HepG2 (cell line): ENCODE data around the gene SGK1. TPM values are rescaled to one million over a fixed set of nuclear protein-coding genes. Genes with fewer than 3 reads are reported as not detected.
A peak's percentile ranks its signal among the peaks of the same experiment; 100 is the strongest.

Source experiments
- ATF1 ChIP-seq: IDR thresholded peaks from 2 replicates; pipeline ENCODE4 v1.6.1; 2016; ENCODE audit warnings: mild to moderate bottlenecking, control low read depth
- BRCA1 ChIP-seq: sonication (generic); formaldehyde crosslinking; IDR thresholded peaks from 2 replicates; pipeline ENCODE4 v1.4.0; 2020; ENCODE audit warnings: missing genetic modification reagents
- CBX1 ChIP-seq: IDR thresholded peaks from one replicate; pipeline ENCODE4 v1.6.1; 2016; ENCODE audit warnings: antibody characterized with exemption, low read depth
- FOXC1 ChIP-seq: sonication (generic); formaldehyde crosslinking; IDR thresholded peaks from 2 replicates; pipeline ENCODE4 v1.8.0; 2022; ENCODE audit warnings: mild to moderate bottlenecking, missing genetic modification reagents, borderline replicate concordance
- FOXK2 ChIP-seq: fragments of 450-650 bp; IDR thresholded peaks from 2 replicates; pipeline ENCODE4 v1.6.1; 2016
- GABPB1 ChIP-seq: IDR thresholded peaks from 2 replicates; pipeline ENCODE4 v1.6.1; 2016; ENCODE audit warnings: mild to moderate bottlenecking, missing genetic modification reagents, moderate library complexity, missing compliant biosample characterization
- ISX ChIP-seq: sonication (generic); formaldehyde crosslinking; conservative IDR thresholded peaks from 2 replicates; pipeline ENCODE4 v1.5.0; 2020; ENCODE audit warnings: missing genetic modification reagents
- MED8 ChIP-seq: sonication (generic); formaldehyde crosslinking; IDR thresholded peaks from 2 replicates; pipeline ENCODE4 v1.8.1; 2023; ENCODE audit warnings: mild to moderate bottlenecking, missing genetic modification reagents; ENCODE audit not compliant: insufficient replicate concordance
- PHF8 ChIP-seq: sonication (generic); formaldehyde crosslinking; IDR thresholded peaks from 2 replicates; pipeline ENCODE4 v1.5.0; 2020; ENCODE audit warnings: missing genetic modification reagents
- SATB2 ChIP-seq: sonication (generic); formaldehyde crosslinking; IDR thresholded peaks from 2 replicates; pipeline ENCODE4 v1.5.0; 2020; ENCODE audit warnings: missing genetic modification reagents
- XRCC5 ChIP-seq: fragments of 200-400 bp; formaldehyde crosslinking; optimal IDR thresholded peaks from 2 replicates; pipeline ENCODE3; 2017; ENCODE audit warnings: mild to moderate bottlenecking, low read length
- ZBTB21 ChIP-seq: sonication (generic); formaldehyde crosslinking; IDR thresholded peaks from 2 replicates; pipeline ENCODE4 v1.4.0; 2020; ENCODE audit warnings: missing genetic modification reagents
- ZFP1 ChIP-seq: IDR thresholded peaks from 2 replicates; pipeline ENCODE4 v1.6.1; 2016
- ZNF235 ChIP-seq: sonication (generic); formaldehyde crosslinking; IDR thresholded peaks from 2 replicates; pipeline ENCODE4 v1.8.1; 2023; ENCODE audit warnings: mild to moderate bottlenecking, missing genetic modification reagents, borderline replicate concordance
- ZNF30 ChIP-seq: sonication (generic); formaldehyde crosslinking; IDR thresholded peaks from 2 replicates; pipeline ENCODE4 v1.5.0; 2020; ENCODE audit warnings: mild to moderate bottlenecking, missing genetic modification reagents
- ZNF850 ChIP-seq: sonication (generic); formaldehyde crosslinking; conservative IDR thresholded peaks from 2 replicates; pipeline ENCODE4 v1.9.0; 2021; ENCODE audit warnings: mild to moderate bottlenecking, missing genetic modification reagents
- polyA plus RNA-seq, 8 experiments: library from polyadenylated mRNA; depleted of rRNA in 3 of 8; stranded (reverse) in 7 of 8; unstranded in 1 of 8; fragments of >200 nt; fragmentation: Illumina TruSeq in 4 of 8; extraction: Trizol in 4 of 8; gene quantifications; 2 replicates each; pipeline versions ENCODE4 v1.2.1 to v1.2.3, GENCODE V29; 2011 to 2016; ENCODE audit warnings: low read depth in 4 of 8, missing spikeins in 1 of 8, mixed read lengths in 1 of 8; ENCODE audit not compliant: insufficient read depth in 1 of 8
- total RNA-seq, 5 experiments: library from RNA; depleted of rRNA; stranded (reverse); fragments of >200 nt; fragmentation: Illumina TruSeq; extraction: Trizol; gene quantifications; 2 replicates each; pipeline ENCODE4 v1.2.3, GENCODE V29; 2016; ENCODE audit warnings: low read depth in 1 of 5
- TF ChIP-seq, protein P1 (sequence below): sonication (generic); formaldehyde crosslinking; conservative IDR thresholded peaks from 2 replicates; pipeline ENCODE4 v1.4.0; 2020; ENCODE audit warnings: mild to moderate bottlenecking, missing genetic modification reagents, moderate library complexity
- TF ChIP-seq, protein P2 (sequence below): sonication (generic); formaldehyde crosslinking; IDR thresholded peaks from 2 replicates; pipeline ENCODE4 v1.5.1; 2020; ENCODE audit warnings: missing genetic modification reagents, mild to moderate bottlenecking, borderline replicate concordance
- TF ChIP-seq, protein P3 (sequence below): IDR thresholded peaks from 2 replicates; pipeline ENCODE4 v1.6.1; 2016
- TF ChIP-seq, protein P4 (sequence below): sonication (generic); formaldehyde crosslinking; IDR thresholded peaks from 2 replicates; pipeline ENCODE4 v1.9.0; 2021; ENCODE audit warnings: missing genetic modification reagents, mild to moderate bottlenecking, borderline replicate concordance
- TF ChIP-seq, protein P5 (sequence below): sonication (generic); formaldehyde crosslinking; IDR thresholded peaks from 2 replicates; pipeline ENCODE4 v1.5.0; 2020; ENCODE audit warnings: missing genetic modification reagents

SGK1 gene
- total and polyA plus RNA-seq, 2 of the 13 experiments (the other 11 are each of a cell fraction or from before 2014, with no cell fraction given): 56.1 to 56.2 TPM

DNA sequence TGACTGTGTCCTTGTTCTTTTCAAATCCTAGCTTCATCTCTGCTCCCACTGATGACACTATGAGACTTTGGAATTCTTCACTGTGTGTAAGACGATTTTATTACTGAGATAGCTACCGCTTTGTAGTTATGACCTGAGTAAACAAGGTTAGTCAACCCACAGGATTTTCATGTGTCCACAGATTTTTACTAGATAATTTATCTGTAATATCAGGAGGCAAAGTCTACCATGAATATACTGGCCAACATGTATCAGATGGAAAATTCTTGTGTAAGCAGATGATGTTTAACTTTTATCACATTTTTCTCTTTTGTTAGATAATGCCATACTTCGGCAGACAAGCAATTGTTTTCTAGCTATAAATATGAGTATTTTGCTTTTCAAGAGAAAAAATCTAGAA, 119.8 kb downstream of the SGK1 start (continued):
- TF ChIP-seq, protein P1, sequence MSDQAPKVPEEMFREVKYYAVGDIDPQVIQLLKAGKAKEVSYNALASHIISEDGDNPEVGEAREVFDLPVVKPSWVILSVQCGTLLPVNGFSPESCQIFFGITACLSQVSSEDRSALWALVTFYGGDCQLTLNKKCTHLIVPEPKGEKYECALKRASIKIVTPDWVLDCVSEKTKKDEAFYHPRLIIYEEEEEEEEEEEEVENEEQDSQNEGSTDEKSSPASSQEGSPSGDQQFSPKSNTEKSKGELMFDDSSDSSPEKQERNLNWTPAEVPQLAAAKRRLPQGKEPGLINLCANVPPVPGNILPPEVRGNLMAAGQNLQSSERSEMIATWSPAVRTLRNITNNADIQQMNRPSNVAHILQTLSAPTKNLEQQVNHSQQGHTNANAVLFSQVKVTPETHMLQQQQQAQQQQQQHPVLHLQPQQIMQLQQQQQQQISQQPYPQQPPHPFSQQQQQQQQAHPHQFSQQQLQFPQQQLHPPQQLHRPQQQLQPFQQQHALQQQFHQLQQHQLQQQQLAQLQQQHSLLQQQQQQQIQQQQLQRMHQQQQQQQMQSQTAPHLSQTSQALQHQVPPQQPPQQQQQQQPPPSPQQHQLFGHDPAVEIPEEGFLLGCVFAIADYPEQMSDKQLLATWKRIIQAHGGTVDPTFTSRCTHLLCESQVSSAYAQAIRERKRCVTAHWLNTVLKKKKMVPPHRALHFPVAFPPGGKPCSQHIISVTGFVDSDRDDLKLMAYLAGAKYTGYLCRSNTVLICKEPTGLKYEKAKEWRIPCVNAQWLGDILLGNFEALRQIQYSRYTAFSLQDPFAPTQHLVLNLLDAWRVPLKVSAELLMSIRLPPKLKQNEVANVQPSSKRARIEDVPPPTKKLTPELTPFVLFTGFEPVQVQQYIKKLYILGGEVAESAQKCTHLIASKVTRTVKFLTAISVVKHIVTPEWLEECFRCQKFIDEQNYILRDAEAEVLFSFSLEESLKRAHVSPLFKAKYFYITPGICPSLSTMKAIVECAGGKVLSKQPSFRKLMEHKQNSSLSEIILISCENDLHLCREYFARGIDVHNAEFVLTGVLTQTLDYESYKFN: peak; percentile 97
- TF ChIP-seq, protein P2, sequence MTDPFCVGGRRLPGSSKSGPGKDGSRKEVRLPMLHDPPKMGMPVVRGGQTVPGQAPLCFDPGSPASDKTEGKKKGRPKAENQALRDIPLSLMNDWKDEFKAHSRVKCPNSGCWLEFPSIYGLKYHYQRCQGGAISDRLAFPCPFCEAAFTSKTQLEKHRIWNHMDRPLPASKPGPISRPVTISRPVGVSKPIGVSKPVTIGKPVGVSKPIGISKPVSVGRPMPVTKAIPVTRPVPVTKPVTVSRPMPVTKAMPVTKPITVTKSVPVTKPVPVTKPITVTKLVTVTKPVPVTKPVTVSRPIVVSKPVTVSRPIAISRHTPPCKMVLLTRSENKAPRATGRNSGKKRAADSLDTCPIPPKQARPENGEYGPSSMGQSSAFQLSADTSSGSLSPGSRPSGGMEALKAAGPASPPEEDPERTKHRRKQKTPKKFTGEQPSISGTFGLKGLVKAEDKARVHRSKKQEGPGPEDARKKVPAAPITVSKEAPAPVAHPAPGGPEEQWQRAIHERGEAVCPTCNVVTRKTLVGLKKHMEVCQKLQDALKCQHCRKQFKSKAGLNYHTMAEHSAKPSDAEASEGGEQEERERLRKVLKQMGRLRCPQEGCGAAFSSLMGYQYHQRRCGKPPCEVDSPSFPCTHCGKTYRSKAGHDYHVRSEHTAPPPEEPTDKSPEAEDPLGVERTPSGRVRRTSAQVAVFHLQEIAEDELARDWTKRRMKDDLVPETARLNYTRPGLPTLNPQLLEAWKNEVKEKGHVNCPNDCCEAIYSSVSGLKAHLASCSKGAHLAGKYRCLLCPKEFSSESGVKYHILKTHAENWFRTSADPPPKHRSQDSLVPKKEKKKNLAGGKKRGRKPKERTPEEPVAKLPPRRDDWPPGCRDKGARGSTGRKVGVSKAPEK (CRISPR knock-in tag): peak; percentile 77; the same call in 1 of the 2 replicates
- peak; percentile 81 for TF ChIP-seq ATF1 (CRISPR knock-in tag)
- no peak for TF ChIP-seq ZNF235
- peak; percentile 63; the same call in 1 of the 2 replicates for TF ChIP-seq ZBTB21 (CRISPR knock-in tag)
- no peak for TF ChIP-seq FOXC1 (CRISPR knock-in tag)
- no peak for TF ChIP-seq XRCC5
- TF ChIP-seq GABPB1 (CRISPR knock-in tag): no peak
- TF ChIP-seq ISX (CRISPR knock-in tag): no peak
- no peak for TF ChIP-seq PHF8 (CRISPR knock-in tag)
- no peak; the same call in 1 of the 2 replicates for TF ChIP-seq SATB2 (CRISPR knock-in tag)
- TF ChIP-seq MED8: peak; percentile 76
- no peak for TF ChIP-seq CBX1
- TF ChIP-seq, protein P3, sequence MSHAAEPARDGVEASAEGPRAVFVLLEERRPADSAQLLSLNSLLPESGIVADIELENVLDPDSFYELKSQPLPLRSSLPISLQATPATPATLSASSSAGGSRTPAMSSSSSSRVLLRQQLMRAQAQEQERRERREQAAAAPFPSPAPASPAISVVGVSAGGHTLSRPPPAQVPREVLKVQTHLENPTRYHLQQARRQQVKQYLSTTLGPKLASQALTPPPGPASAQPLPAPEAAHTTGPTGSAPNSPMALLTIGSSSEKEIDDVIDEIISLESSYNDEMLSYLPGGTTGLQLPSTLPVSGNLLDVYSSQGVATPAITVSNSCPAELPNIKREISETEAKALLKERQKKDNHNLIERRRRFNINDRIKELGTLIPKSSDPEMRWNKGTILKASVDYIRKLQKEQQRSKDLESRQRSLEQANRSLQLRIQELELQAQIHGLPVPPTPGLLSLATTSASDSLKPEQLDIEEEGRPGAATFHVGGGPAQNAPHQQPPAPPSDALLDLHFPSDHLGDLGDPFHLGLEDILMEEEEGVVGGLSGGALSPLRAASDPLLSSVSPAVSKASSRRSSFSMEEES (CRISPR knock-in tag): peak; percentile 86
- TF ChIP-seq ZNF850 (CRISPR knock-in tag): no peak
- TF ChIP-seq, protein P4, sequence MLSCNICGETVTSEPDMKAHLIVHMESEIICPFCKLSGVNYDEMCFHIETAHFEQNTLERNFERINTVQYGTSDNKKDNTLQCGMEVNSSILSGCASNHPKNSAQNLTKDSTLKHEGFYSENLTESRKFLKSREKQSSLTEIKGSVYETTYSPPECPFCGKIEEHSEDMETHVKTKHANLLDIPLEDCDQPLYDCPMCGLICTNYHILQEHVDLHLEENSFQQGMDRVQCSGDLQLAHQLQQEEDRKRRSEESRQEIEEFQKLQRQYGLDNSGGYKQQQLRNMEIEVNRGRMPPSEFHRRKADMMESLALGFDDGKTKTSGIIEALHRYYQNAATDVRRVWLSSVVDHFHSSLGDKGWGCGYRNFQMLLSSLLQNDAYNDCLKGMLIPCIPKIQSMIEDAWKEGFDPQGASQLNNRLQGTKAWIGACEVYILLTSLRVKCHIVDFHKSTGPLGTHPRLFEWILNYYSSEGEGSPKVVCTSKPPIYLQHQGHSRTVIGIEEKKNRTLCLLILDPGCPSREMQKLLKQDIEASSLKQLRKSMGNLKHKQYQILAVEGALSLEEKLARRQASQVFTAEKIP (CRISPR knock-in tag): no peak
- no peak for TF ChIP-seq ZNF30 (CRISPR knock-in tag)
- peak; percentile 88; the same call in 1 of the 2 replicates for TF ChIP-seq ZFP1 (CRISPR knock-in tag)
- 0 out of 2 replicates have a peak, but pooled peaks have one; percentile 30 for TF ChIP-seq BRCA1 (CRISPR knock-in tag)
- TF ChIP-seq, protein P5, sequence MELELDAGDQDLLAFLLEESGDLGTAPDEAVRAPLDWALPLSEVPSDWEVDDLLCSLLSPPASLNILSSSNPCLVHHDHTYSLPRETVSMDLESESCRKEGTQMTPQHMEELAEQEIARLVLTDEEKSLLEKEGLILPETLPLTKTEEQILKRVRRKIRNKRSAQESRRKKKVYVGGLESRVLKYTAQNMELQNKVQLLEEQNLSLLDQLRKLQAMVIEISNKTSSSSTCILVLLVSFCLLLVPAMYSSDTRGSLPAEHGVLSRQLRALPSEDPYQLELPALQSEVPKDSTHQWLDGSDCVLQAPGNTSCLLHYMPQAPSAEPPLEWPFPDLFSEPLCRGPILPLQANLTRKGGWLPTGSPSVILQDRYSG (CRISPR knock-in tag): 0 out of 2 replicates have a peak, but pooled peaks have one; percentile 61
- peak; percentile 69 for TF ChIP-seq FOXK2
